Endothelial cell of umbilical vein (primary cell): ENCODE data around the gene KCNJ4. TPM values are rescaled to one million over a fixed set of nuclear protein-coding genes. Genes with fewer than 3 reads are reported as not detected.
A peak's percentile ranks its signal among the peaks of the same experiment; 100 is the strongest.

Experiments
- BruUV-seq: library from RNA; stranded (reverse); fragments of 400-500 nt; replicated peaks from 2 replicates; lab custom pipeline; 2021; lab: Mats Ljungman, UMichigan
- CTCF ChIA-PET: fragments of 300-600, 350-600 bp; sonication (Branson Sonifier 250); formaldehyde crosslinking; loops from one replicate; lab custom pipeline; 2021; ENCODE audit warnings: antibody characterized with exemption, inconsistent platforms; lab: Charles Lee
- POLR2A ChIA-PET: fragments of 300-600, 350-600 bp; sonication (Branson Sonifier 250); formaldehyde crosslinking; loops from one replicate; lab custom pipeline; 2021; ENCODE audit warnings: antibody characterized with exemption, inconsistent platforms; lab: Charles Lee
- DNase-seq: peaks from one replicate; pipeline ENCODE4 v3.0.0-alpha.2; 2011; ENCODE audit warnings: low read depth, low spot score
- FAIRE-seq: peaks from 2 replicates; lab custom pipeline; 2011; peaks lifted over from hg19 to GRCh38; lab: Jason Lieb, UNC
- H2AFZ ChIP-seq: 2 replicates; pipeline ENCODE4 v1.6.0; 2012; ENCODE audit warnings: low read depth, low read length, control low read depth, inconsistent platforms
- H3K27ac ChIP-seq: 2 replicates; pipeline ENCODE4 v1.5.1; 2011; ENCODE audit warnings: low read depth, mild to moderate bottlenecking, control low read depth, low read length, moderate library complexity; ENCODE audit not compliant: insufficient read depth
- H3K27me3 ChIP-seq, 2 experiments: 2 replicates each; pipeline versions ENCODE4 v1.6.0 to v1.6.1; 2011; ENCODE audit warnings: low read length in 2 of 2, mixed read lengths in 1 of 2; ENCODE audit not compliant: control insufficient read depth in 2 of 2, insufficient read depth in 2 of 2
- H3K36me3 ChIP-seq, 2 experiments: 2 replicates in 1 of 2; 3 replicates in 1 of 2; pipeline ENCODE4 v1.5.1; 2011; ENCODE audit warnings: low read length in 2 of 2, mild to moderate bottlenecking in 1 of 2, moderate library complexity in 1 of 2; ENCODE audit not compliant: control insufficient read depth in 2 of 2, insufficient read depth in 2 of 2; ENCODE audit errors: extremely low read depth in 1 of 2
- H3K4me1 ChIP-seq: 3 replicates; pipeline ENCODE4 v1.5.1; 2011; ENCODE audit warnings: mild to moderate bottlenecking, low read length; ENCODE audit not compliant: control insufficient read depth, insufficient read depth; ENCODE audit errors: extremely low read depth
- H3K4me2 ChIP-seq: 2 replicates; pipeline ENCODE4 v1.6.1; 2011; ENCODE audit warnings: low read length, control low read depth, mixed read lengths; ENCODE audit not compliant: insufficient read depth
- H3K4me3 ChIP-seq, 3 experiments: fragments of 200-600 bp in 1 of 3; sonication (generic), shearing (Covaris generic) in 1 of 3; replicated peaks in 1 of 3; 2 replicates each; pipeline ENCODE4 v1.5.1; 2011 to 2016; ENCODE audit warnings: control low read depth in 3 of 3, low read length in 3 of 3, mild to moderate bottlenecking in 2 of 3, inconsistent platforms in 1 of 3, low read depth in 1 of 3, moderate library complexity in 1 of 3; ENCODE audit not compliant: insufficient read depth in 1 of 3
- H3K79me2 ChIP-seq: 2 replicates; pipeline ENCODE4 v1.6.0; 2012; ENCODE audit warnings: low read length, inconsistent platforms; ENCODE audit not compliant: control insufficient read depth, insufficient read depth
- H3K9ac ChIP-seq: replicated peaks from 2 replicates; pipeline ENCODE3; 2011; ENCODE audit warnings: low read length, control low read depth; ENCODE audit not compliant: insufficient read depth; ENCODE audit errors: extremely low read depth
- H3K9me1 ChIP-seq: replicated peaks from 3 replicates; pipeline ENCODE4 v1.6.0; 2011; ENCODE audit warnings: mild to moderate bottlenecking, low read length; ENCODE audit not compliant: control insufficient read depth, insufficient read depth; ENCODE audit errors: extremely low read depth
- H3K9me3 ChIP-seq: replicated peaks from 2 replicates; pipeline ENCODE4 v1.5.1; 2012; ENCODE audit warnings: low read length, inconsistent platforms; ENCODE audit not compliant: control insufficient read depth, insufficient read depth
- H4K20me1 ChIP-seq: replicated peaks from 2 replicates; pipeline ENCODE3; 2011; ENCODE audit warnings: mild to moderate bottlenecking, low read length; ENCODE audit not compliant: control insufficient read depth, insufficient read depth; ENCODE audit errors: extremely low read depth
- CTCF ChIP-seq, 2 donors: IDR thresholded peaks; 1 replicate in 1 of 2; 2 replicates in 1 of 2; pipeline ENCODE4 v1.5.1; 2011; ENCODE audit warnings: low read length in 2 of 2, mild to moderate bottlenecking in 2 of 2, moderate library complexity in 2 of 2, control low read depth in 1 of 2, inconsistent platforms in 1 of 2, low read depth in 1 of 2; ENCODE audit not compliant: insufficient read depth in 1 of 2; ENCODE audit errors: extremely low read depth in 1 of 2
- EZH2 ChIP-seq: IDR thresholded peaks from 2 replicates; pipeline ENCODE4 v1.6.1; 2012; ENCODE audit warnings: borderline replicate concordance, low read depth, mild to moderate bottlenecking, moderate library complexity, low read length, inconsistent platforms; ENCODE audit not compliant: severe bottlenecking
- FOS ChIP-seq: IDR thresholded peaks from 2 replicates; pipeline ENCODE4 v1.6.1; 2011; ENCODE audit warnings: mild to moderate bottlenecking, low read length, moderate library complexity, borderline replicate concordance; ENCODE audit not compliant: insufficient read depth
- GATA2 ChIP-seq: IDR thresholded peaks from 2 replicates; pipeline ENCODE4 v1.7.0; 2011; ENCODE audit warnings: low read depth, mild to moderate bottlenecking, moderate library complexity, mixed read lengths, low read length; ENCODE audit not compliant: insufficient read length, insufficient read depth
- JUN ChIP-seq: IDR thresholded peaks from 2 replicates; pipeline ENCODE4 v1.6.1; 2011; ENCODE audit warnings: borderline replicate concordance, low read depth; ENCODE audit not compliant: insufficient read length, insufficient read depth
- MAX ChIP-seq: IDR thresholded peaks from 2 replicates; pipeline ENCODE4 v1.6.1; 2011; ENCODE audit not compliant: insufficient read depth, insufficient read length
- MYC ChIP-seq: IDR thresholded peaks from one replicate; pipeline ENCODE4 v1.6.1; 2011; ENCODE audit warnings: mild to moderate bottlenecking, low read depth, low read length
- POLR2A ChIP-seq: IDR thresholded peaks from 2 replicates; pipeline ENCODE4 v1.6.1; 2012; ENCODE audit warnings: low read depth, mild to moderate bottlenecking, control low read depth, low read length
- POLR2AphosphoS5 ChIP-seq: IDR thresholded peaks from 2 replicates; pipeline ENCODE4 v1.6.1; 2012; ENCODE audit warnings: low read depth, mild to moderate bottlenecking, control low read depth, low read length, moderate library complexity; ENCODE audit not compliant: insufficient read depth
- dilution Hi-C: fragments of 300-500 bp; cut with MboI; formaldehyde crosslinking; loops from one replicate; pipeline ENCODE4 v1.15.0; 2019; ENCODE audit warnings: low sequenced_read_pairs; ENCODE audit not compliant: extremely low pct_ligation_motif_present
- intact Hi-C: fragments of 100-400 bp; cut with micrococcal nuclease; formaldehyde crosslinking; loops from one replicate; pipeline ENCODE4 v1.10.0; 2022
- polyA plus RNA-seq, 4 experiments: library from polyadenylated mRNA; depleted of rRNA in 3 of 4; stranded (reverse) in 3 of 4; unstranded in 1 of 4; fragments of >200 nt; gene quantifications; 2 replicates each; pipeline versions ENCODE4 v1.2.1 to v1.2.3, GENCODE V29; 2011 to 2012; ENCODE audit warnings: missing spikeins in 1 of 4
- total RNA-seq: library from RNA; stranded (reverse); gene quantifications from 2 replicates; pipeline ENCODE4 v1.2.3, GENCODE V29; 2021

The KCNJ4 gene
- total and polyA plus RNA-seq, 2 donors (not counting 3 experiments of a cell fraction or from before 2014, with no cell fraction given): not detected

GRCh38 chr22:38455530-38456271 lies 702 bp upstream of the KCNJ4 start:
- Histone ChIP-seq H4K20me1 (no peaks in the 10 kb centered on the region), H2AFZ (peak overlapping the region; percentile 42), H3K9me1 (no peaks in the 10 kb centered on the region), H3K79me2 (no peaks in the 10 kb centered on the region), H3K27me3 (peaks cover 50 to 54% of the 10 kb centered on the region in 2 experiments), H3K9ac (no peak overlapping the region), H3K4me3 (peak overlapping the region in 1 of 3 experiments; percentile 32), H3K27ac (no peak overlapping the region), H3K36me3 (no peaks in the 10 kb centered on the region), H3K4me2 (peak overlapping the region; percentile 14), H3K9me3 (no peaks in the 10 kb centered on the region), H3K4me1 (no peaks in the 10 kb centered on the region)
- no peak for TF ChIP-seq JUN
- no peak for TF ChIP-seq POLR2AphosphoS5
- TF ChIP-seq MAX: no peak
- TF ChIP-seq FOS: no peak
- TF ChIP-seq EZH2: no peak
- TF ChIP-seq CTCF (IDR thresholded peaks at IDR 0.05; ENCODE audit: extremely low read depth in 1 of 2, insufficient read depth in 1 of 2, low read depth in 1 of 2, low read length in 2 of 2): no peak
- TF ChIP-seq MYC: no peak
- no peak for TF ChIP-seq POLR2A
- no peak for TF ChIP-seq GATA2
- dilution Hi-C loops (no loop called here), intact Hi-C loops (no loop called here)
- BruUV-seq: no TSS peak
- no peak for FAIRE-seq
- ChIA-PET CTCF (interaction anchor here (1.4 kb wide), 1 partner anchor 8 kb away, joined by 4 read pairs; no protein-coding TSS in a partner anchor), POLR2A (no interaction called here)
- DNase-seq: no peak
